Measurements from ENCODE around the gene MATN4. TPM values are rescaled to one million over a fixed set of nuclear protein-coding genes. Genes with fewer than 3 reads are reported as not detected.

The MATN4 gene
- total and polyA plus RNA-seq, 2 experiments from 2014 or later, result 3.3 to 5.1 TPM

GRCh38 chr20:45269056-45269455 is 39.0 kb downstream of the MATN4 start:
- no peaks in the 10 kb centered on the region for H4K20me1 ChIP-seq (replicated peaks; ENCODE audit: insufficient read depth)
- H3K9me2 ChIP-seq (ENCODE audit: insufficient read depth), result peaks cover 14% of the 10 kb centered on the region
- no peak overlapping the region for H3K27ac Mint-ChIP-seq
- H3K36me3 Mint-ChIP-seq (ENCODE audit: low read depth), result no peaks in the 10 kb centered on the region
- peaks cover 5% of the 10 kb centered on the region for H3K27me3 Mint-ChIP-seq (ENCODE audit: insufficient read depth, low read depth, poor library complexity)
- H3K4me1 ChIP-seq (ENCODE audit: insufficient read depth), result peaks cover 6% of the 10 kb centered on the region; the same call in 1 of the 2 replicates
- H3K27ac ChIP-seq (ENCODE audit: low read depth), result no peak overlapping the region
- H3K79me2 ChIP-seq (replicated peaks; ENCODE audit: insufficient read depth), result no peaks in the 10 kb centered on the region
- H3K4me3 Mint-ChIP-seq, result no peak overlapping the region
- H2AFZ ChIP-seq, result no peak overlapping the region
- TF ChIP-seq EZH2phosphoT487 (IDR thresholded peaks at IDR 0.05; ENCODE audit: unreplicated experiment), result no peak
- TF ChIP-seq ZNF114 (CRISPR knock-in tag; IDR thresholded peaks at IDR 0.05), result no peak
- TF ChIP-seq CREB1 (CRISPR knock-in tag; IDR thresholded peaks at IDR 0.05; ENCODE audit: low read depth), result no peak
- no peak for TF ChIP-seq CTCF (conservative IDR thresholded peaks at IDR 0.05; ENCODE audit: low read depth in 2 of 2)
- no peak for TF ChIP-seq POLR2AphosphoS5 (IDR thresholded peaks at IDR 0.05; ENCODE audit: low read depth)
- no peak for TF ChIP-seq STAT1 (IDR thresholded peaks at IDR 0.05; ENCODE audit: unreplicated experiment)
- TF ChIP-seq JUNB (IDR thresholded peaks at IDR 0.05; ENCODE audit: unreplicated experiment), result no peak
- no peak for TF ChIP-seq EZH2 (IDR thresholded peaks at IDR 0.05; ENCODE audit: low read depth, unreplicated experiment)
- TF ChIP-seq REST (IDR thresholded peaks at IDR 0.05; ENCODE audit: unreplicated experiment), result no peak
- TF ChIP-seq ETS1 (IDR thresholded peaks at IDR 0.05), result no peak
- no peak for TF ChIP-seq ZNF331 (CRISPR knock-in tag; IDR thresholded peaks at IDR 0.05; ENCODE audit: low read depth)
- TF ChIP-seq ZNF462 (CRISPR knock-in tag; IDR thresholded peaks at IDR 0.05), result no peak
- no peak for TF ChIP-seq NANOG (IDR thresholded peaks at IDR 0.05; ENCODE audit: borderline replicate concordance)
- H3K36me3 ChIP-seq (ENCODE audit: insufficient read depth), result no peaks in the 10 kb centered on the region
- ATAC-seq (no peak), DNase-seq (ENCODE audit: low spot score) (no peak)
- no peak overlapping the region for H3K4me3 ChIP-seq
- H3F3A ChIP-seq (replicated peaks; ENCODE audit: low read depth), result no peaks in the 10 kb centered on the region
- H3K4me2 ChIP-seq, result no peak overlapping the region
- H3K27me3 ChIP-seq (ENCODE audit: insufficient read depth), result no peaks in the 10 kb centered on the region
- peaks cover 12% of the 10 kb centered on the region; the same call in 2 of the 3 replicates for H3K4me1 Mint-ChIP-seq
- no peaks in the 10 kb centered on the region for H3K9me3 Mint-ChIP-seq

Data from GM23338 (cell line).